WTC11 (cell line): ENCODE data around the gene TNXB. TPM values are rescaled to one million over a fixed set of nuclear protein-coding genes. Genes with fewer than 3 reads are reported as not detected.

Experiments
- ATAC-seq: fragments of 200-7000 bp; cut with Tn5 transposase; 2 replicates; pipeline ENCODE4 v1.10.0; 2021; ENCODE audit warnings: mild to moderate bottlenecking, moderate library complexity
- CTCF ChIA-PET: fragments of 300-600 bp; sonication (Branson Sonifier 250); formaldehyde crosslinking; loops from one replicate; lab custom pipeline; 2021; ENCODE audit warnings: antibody characterized with exemption; lab: Charles Lee
- POLR2A ChIA-PET: fragments of 350-600 bp; sonication (Branson Sonifier 250); formaldehyde crosslinking; loops from one replicate; lab custom pipeline; 2021; ENCODE audit warnings: antibody characterized with exemption; lab: Charles Lee
- DNase-seq: peaks from one replicate; pipeline ENCODE4 v3.0.0; 2021; ENCODE audit warnings: low spot score
- H3K27ac Mint-ChIP-seq: 2 replicates; pipeline ENCODE4 v1.8.0; 2021; ENCODE audit warnings: mixed read lengths
- H3K27me3 Mint-ChIP-seq: 2 replicates; pipeline ENCODE4 v1.8.0; 2021; ENCODE audit warnings: low read depth, mild to moderate bottlenecking, moderate library complexity, mixed read lengths
- H3K36me3 Mint-ChIP-seq: 2 replicates; pipeline ENCODE4 v1.8.0; 2021; ENCODE audit warnings: mixed read lengths
- H3K4me1 Mint-ChIP-seq: 2 replicates; pipeline ENCODE4 v1.8.0; 2022; ENCODE audit warnings: mixed read lengths
- H3K4me3 Mint-ChIP-seq: 2 replicates; pipeline ENCODE4 v1.8.0; 2021; ENCODE audit warnings: mild to moderate bottlenecking, moderate library complexity, mixed read lengths
- H3K9me3 Mint-ChIP-seq: 2 replicates; pipeline ENCODE4 v1.8.0; 2021; ENCODE audit warnings: mixed read lengths
- ATF1 ChIP-seq: sonication (generic); formaldehyde crosslinking; IDR thresholded peaks from 2 replicates; pipeline ENCODE4 v1.8.1; 2023; ENCODE audit warnings: mild to moderate bottlenecking, moderate library complexity, missing genetic modification reagents
- JUN ChIP-seq: sonication (generic); formaldehyde crosslinking; IDR thresholded peaks from 2 replicates; pipeline ENCODE4 v1.8.0; 2023; ENCODE audit warnings: mild to moderate bottlenecking, missing genetic modification reagents
- NFE2L1 ChIP-seq: sonication (generic); formaldehyde crosslinking; IDR thresholded peaks from 2 replicates; pipeline ENCODE4 v1.8.1; 2023; ENCODE audit warnings: missing genetic modification reagents
- NFYB ChIP-seq: sonication (generic); formaldehyde crosslinking; conservative IDR thresholded peaks from 2 replicates; pipeline ENCODE4 v1.8.0; 2022; ENCODE audit warnings: low read depth, missing genetic modification reagents
- NR1H2 ChIP-seq: sonication (generic); formaldehyde crosslinking; IDR thresholded peaks from 2 replicates; pipeline ENCODE4 v1.9.0; 2021; ENCODE audit warnings: mild to moderate bottlenecking, moderate library complexity, missing genetic modification reagents
- SOX15 ChIP-seq: fragments of 250-450 bp; sonication (Bioruptor Pico); IDR thresholded peaks from 2 replicates; pipeline ENCODE4 v1.9.0; 2021; ENCODE audit warnings: mild to moderate bottlenecking
- TEAD1 ChIP-seq: sonication (generic); formaldehyde crosslinking; IDR thresholded peaks from 2 replicates; pipeline ENCODE4 v1.8.0; 2022; ENCODE audit warnings: mild to moderate bottlenecking, missing genetic modification reagents
- TEAD4 ChIP-seq: sonication (generic); formaldehyde crosslinking; IDR thresholded peaks from 2 replicates; pipeline ENCODE4 v1.8.0; 2022; ENCODE audit warnings: mild to moderate bottlenecking, missing genetic modification reagents
- ZNF121 ChIP-seq: sonication (generic); formaldehyde crosslinking; IDR thresholded peaks from 2 replicates; pipeline ENCODE4 v1.8.0; 2023; ENCODE audit warnings: missing genetic modification reagents
- ZNF263 ChIP-seq: sonication (generic); formaldehyde crosslinking; IDR thresholded peaks from 2 replicates; pipeline ENCODE4 v1.8.1; 2022; ENCODE audit warnings: low read depth, mild to moderate bottlenecking, moderate library complexity, missing genetic modification reagents
- ZNF416 ChIP-seq: fragments of 250-450 bp; sonication (Bioruptor Pico); IDR thresholded peaks from 2 replicates; pipeline ENCODE4 v1.9.0; 2021; ENCODE audit warnings: mild to moderate bottlenecking, inconsistent platforms
- ZNF423 ChIP-seq: fragments of 250-450 bp; sonication (Bioruptor Pico); IDR thresholded peaks from 2 replicates; pipeline ENCODE4 v2.1.2; 2022; ENCODE audit warnings: mild to moderate bottlenecking, moderate library complexity
- total RNA-seq: library from RNA; stranded (reverse); gene quantifications from 3 replicates; pipeline ENCODE4 v1.2.3, GENCODE V29; 2021
- TF ChIP-seq, protein P1 (sequence below): sonication (generic); formaldehyde crosslinking; conservative IDR thresholded peaks from 2 replicates; pipeline ENCODE4 v1.8.1; 2023; ENCODE audit warnings: mild to moderate bottlenecking, low read depth, missing genetic modification reagents, moderate library complexity
- TF ChIP-seq, protein P2 (sequence below): sonication (generic); formaldehyde crosslinking; IDR thresholded peaks from 2 replicates; pipeline ENCODE4 v1.8.0; 2023; ENCODE audit warnings: mild to moderate bottlenecking, missing genetic modification reagents
- TF ChIP-seq, protein P3 (sequence below): sonication (generic); formaldehyde crosslinking; conservative IDR thresholded peaks from 2 replicates; pipeline ENCODE4 v1.8.1; 2022; ENCODE audit warnings: mild to moderate bottlenecking, missing genetic modification reagents
- TF ChIP-seq, protein P4 (sequence below): fragments of 200-600 bp; IDR thresholded peaks from 2 replicates; pipeline ENCODE4 v1.8.0; 2022; ENCODE audit warnings: antibody characterized with exemption
- TF ChIP-seq, protein P5 (sequence below): sonication (generic); formaldehyde crosslinking; IDR thresholded peaks from 2 replicates; pipeline ENCODE4 v1.8.1; 2022; ENCODE audit warnings: low read depth, missing genetic modification reagents, borderline replicate concordance
- TF ChIP-seq, protein P6 (sequence below): sonication (generic); formaldehyde crosslinking; IDR thresholded peaks from 2 replicates; pipeline ENCODE4 v1.8.1; 2022; ENCODE audit warnings: mild to moderate bottlenecking, missing genetic modification reagents, moderate library complexity, borderline replicate concordance
- TF ChIP-seq, protein P7 (sequence below): fragments of 250-450 bp; sonication (Bioruptor Pico); IDR thresholded peaks from 2 replicates; pipeline ENCODE4 v1.9.0; 2021; ENCODE audit warnings: mild to moderate bottlenecking
- TF ChIP-seq, protein P8 (sequence below): sonication (generic); formaldehyde crosslinking; IDR thresholded peaks from 2 replicates; pipeline ENCODE4 v1.8.1; 2022; ENCODE audit warnings: low read depth, mild to moderate bottlenecking, moderate library complexity, missing genetic modification reagents, borderline replicate concordance
- TF ChIP-seq, protein P9 (sequence below): sonication (generic); formaldehyde crosslinking; IDR thresholded peaks from 2 replicates; pipeline ENCODE4 v1.8.1; 2023; ENCODE audit warnings: mild to moderate bottlenecking, moderate library complexity, missing genetic modification reagents

TNXB gene
- total RNA-seq, 1 experiment from 2014 or later, result 6.4 TPM

DNA sequence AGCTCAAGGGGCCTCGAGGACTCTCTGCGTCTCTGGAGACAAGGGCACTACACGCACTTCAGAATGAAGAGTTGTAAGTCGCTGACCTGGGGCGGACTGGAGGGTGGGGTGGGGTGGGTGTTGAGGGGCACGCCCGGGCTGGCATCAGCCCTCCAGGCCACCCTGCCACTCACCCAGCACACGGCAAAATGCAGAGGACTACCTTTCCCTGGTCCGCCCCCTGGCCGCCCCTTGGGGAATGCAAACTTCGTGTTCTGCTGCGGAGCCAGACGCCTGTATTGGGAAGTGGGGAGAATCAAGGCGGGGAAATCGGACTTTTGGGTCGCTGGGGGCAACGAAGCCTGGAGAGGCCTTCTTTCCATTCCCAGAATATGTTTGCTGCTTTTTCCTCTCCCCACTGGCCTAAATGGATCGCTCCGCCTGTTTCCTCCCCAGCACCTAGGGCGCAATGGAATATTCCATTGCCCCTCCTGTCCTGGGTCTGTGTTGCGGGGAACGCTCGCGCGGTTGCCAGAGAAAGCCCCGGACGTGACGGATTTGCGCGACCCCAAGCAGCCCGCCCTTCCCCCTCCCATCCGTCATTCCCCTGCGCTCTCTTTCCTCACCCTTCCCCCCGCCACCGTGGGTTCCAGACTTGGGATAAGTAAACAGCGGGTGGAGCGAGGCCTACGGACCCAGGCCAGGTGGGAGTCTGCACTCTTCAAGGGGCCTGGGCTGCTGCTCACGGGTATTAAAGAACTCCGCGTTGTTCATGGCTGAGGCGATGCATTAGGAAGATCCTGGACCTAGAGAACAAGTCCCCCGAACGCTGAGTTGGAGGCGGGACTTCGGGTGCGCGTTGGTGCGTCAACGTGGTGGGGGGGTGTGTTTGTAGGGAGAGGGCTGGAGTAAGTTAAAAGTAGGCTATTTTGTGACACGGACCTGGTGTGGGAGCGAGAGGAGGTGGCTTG, 44.7 kb upstream of the TNXB start, which contains the start of gene PPT2:
PPT2 (plus strand) TSS at position 578 of the 950 bp plus-strand sequence. CDS start 454 bp downstream, outside the sequence.
- DNase-seq, result peak; percentile 89
- ChIA-PET CTCF (interaction anchor here (0.5 to 3.3 kb wide), 21 partner anchors 8 to 650 kb away, joined by 3 to 20 read pairs (median 5); partner anchors contain the start of genes ATF6B, EGFL8, GPSM3 and PBX2), POLR2A (interaction anchor here (1.0 to 1.8 kb wide), 4 partner anchors 11 to 26 kb away, joined by 3 to 7 read pairs (median 4); partner anchors contain the start of gene ATF6B)
- H3K4me1 Mint-ChIP-seq, result peaks cover 35% of the 10 kb centered on the region
- no peaks in the 10 kb centered on the region for H3K9me3 Mint-ChIP-seq
- H3K27me3 Mint-ChIP-seq, result peaks cover 39% of the 10 kb centered on the region
- H3K4me3 Mint-ChIP-seq, result peak within 1 kb of the TSS; percentile 100
- H3K27ac Mint-ChIP-seq, result peak within 1 kb of the TSS; percentile 99
- H3K36me3 Mint-ChIP-seq, result peaks cover 26% of the 10 kb centered on the region
- peak; percentile 54 for ATAC-seq
- TF ChIP-seq ATF1 (CRISPR knock-in tag), result no peak
- TF ChIP-seq, protein P1, sequence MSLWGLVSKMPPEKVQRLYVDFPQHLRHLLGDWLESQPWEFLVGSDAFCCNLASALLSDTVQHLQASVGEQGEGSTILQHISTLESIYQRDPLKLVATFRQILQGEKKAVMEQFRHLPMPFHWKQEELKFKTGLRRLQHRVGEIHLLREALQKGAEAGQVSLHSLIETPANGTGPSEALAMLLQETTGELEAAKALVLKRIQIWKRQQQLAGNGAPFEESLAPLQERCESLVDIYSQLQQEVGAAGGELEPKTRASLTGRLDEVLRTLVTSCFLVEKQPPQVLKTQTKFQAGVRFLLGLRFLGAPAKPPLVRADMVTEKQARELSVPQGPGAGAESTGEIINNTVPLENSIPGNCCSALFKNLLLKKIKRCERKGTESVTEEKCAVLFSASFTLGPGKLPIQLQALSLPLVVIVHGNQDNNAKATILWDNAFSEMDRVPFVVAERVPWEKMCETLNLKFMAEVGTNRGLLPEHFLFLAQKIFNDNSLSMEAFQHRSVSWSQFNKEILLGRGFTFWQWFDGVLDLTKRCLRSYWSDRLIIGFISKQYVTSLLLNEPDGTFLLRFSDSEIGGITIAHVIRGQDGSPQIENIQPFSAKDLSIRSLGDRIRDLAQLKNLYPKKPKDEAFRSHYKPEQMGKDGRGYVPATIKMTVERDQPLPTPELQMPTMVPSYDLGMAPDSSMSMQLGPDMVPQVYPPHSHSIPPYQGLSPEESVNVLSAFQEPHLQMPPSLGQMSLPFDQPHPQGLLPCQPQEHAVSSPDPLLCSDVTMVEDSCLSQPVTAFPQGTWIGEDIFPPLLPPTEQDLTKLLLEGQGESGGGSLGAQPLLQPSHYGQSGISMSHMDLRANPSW (CRISPR knock-in tag), result no peak
- TF ChIP-seq, protein P2, sequence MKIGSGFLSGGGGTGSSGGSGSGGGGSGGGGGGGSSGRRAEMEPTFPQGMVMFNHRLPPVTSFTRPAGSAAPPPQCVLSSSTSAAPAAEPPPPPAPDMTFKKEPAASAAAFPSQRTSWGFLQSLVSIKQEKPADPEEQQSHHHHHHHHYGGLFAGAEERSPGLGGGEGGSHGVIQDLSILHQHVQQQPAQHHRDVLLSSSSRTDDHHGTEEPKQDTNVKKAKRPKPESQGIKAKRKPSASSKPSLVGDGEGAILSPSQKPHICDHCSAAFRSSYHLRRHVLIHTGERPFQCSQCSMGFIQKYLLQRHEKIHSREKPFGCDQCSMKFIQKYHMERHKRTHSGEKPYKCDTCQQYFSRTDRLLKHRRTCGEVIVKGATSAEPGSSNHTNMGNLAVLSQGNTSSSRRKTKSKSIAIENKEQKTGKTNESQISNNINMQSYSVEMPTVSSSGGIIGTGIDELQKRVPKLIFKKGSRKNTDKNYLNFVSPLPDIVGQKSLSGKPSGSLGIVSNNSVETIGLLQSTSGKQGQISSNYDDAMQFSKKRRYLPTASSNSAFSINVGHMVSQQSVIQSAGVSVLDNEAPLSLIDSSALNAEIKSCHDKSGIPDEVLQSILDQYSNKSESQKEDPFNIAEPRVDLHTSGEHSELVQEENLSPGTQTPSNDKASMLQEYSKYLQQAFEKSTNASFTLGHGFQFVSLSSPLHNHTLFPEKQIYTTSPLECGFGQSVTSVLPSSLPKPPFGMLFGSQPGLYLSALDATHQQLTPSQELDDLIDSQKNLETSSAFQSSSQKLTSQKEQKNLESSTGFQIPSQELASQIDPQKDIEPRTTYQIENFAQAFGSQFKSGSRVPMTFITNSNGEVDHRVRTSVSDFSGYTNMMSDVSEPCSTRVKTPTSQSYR (CRISPR knock-in tag), result peak; percentile 97
- no peak for TF ChIP-seq SOX15
- TF ChIP-seq TEAD4 (CRISPR knock-in tag), result no peak
- TF ChIP-seq, protein P3, sequence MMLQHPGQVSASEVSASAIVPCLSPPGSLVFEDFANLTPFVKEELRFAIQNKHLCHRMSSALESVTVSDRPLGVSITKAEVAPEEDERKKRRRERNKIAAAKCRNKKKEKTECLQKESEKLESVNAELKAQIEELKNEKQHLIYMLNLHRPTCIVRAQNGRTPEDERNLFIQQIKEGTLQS (CRISPR knock-in tag), result no peak
- TF ChIP-seq JUN (CRISPR knock-in tag), result no peak
- TF ChIP-seq NFE2L1 (CRISPR knock-in tag), result no peak
- TF ChIP-seq, protein P4, sequence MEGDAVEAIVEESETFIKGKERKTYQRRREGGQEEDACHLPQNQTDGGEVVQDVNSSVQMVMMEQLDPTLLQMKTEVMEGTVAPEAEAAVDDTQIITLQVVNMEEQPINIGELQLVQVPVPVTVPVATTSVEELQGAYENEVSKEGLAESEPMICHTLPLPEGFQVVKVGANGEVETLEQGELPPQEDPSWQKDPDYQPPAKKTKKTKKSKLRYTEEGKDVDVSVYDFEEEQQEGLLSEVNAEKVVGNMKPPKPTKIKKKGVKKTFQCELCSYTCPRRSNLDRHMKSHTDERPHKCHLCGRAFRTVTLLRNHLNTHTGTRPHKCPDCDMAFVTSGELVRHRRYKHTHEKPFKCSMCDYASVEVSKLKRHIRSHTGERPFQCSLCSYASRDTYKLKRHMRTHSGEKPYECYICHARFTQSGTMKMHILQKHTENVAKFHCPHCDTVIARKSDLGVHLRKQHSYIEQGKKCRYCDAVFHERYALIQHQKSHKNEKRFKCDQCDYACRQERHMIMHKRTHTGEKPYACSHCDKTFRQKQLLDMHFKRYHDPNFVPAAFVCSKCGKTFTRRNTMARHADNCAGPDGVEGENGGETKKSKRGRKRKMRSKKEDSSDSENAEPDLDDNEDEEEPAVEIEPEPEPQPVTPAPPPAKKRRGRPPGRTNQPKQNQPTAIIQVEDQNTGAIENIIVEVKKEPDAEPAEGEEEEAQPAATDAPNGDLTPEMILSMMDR, result no peak
- TF ChIP-seq ZNF423 (CRISPR knock-in tag), result no peak
- TF ChIP-seq, protein P5, sequence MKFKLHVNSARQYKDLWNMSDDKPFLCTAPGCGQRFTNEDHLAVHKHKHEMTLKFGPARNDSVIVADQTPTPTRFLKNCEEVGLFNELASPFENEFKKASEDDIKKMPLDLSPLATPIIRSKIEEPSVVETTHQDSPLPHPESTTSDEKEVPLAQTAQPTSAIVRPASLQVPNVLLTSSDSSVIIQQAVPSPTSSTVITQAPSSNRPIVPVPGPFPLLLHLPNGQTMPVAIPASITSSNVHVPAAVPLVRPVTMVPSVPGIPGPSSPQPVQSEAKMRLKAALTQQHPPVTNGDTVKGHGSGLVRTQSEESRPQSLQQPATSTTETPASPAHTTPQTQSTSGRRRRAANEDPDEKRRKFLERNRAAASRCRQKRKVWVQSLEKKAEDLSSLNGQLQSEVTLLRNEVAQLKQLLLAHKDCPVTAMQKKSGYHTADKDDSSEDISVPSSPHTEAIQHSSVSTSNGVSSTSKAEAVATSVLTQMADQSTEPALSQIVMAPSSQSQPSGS, result no peak
- 0 out of 2 replicates have a peak, but pooled peaks have one; percentile 5 for TF ChIP-seq NFYB
- TF ChIP-seq, protein P6, sequence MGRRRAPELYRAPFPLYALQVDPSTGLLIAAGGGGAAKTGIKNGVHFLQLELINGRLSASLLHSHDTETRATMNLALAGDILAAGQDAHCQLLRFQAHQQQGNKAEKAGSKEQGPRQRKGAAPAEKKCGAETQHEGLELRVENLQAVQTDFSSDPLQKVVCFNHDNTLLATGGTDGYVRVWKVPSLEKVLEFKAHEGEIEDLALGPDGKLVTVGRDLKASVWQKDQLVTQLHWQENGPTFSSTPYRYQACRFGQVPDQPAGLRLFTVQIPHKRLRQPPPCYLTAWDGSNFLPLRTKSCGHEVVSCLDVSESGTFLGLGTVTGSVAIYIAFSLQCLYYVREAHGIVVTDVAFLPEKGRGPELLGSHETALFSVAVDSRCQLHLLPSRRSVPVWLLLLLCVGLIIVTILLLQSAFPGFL (CRISPR knock-in tag), result no peak
- TF ChIP-seq TEAD1 (CRISPR knock-in tag), result no peak; the same call in none of the 2 replicates
- no peak for TF ChIP-seq NR1H2 (CRISPR knock-in tag)
- TF ChIP-seq, protein P7, sequence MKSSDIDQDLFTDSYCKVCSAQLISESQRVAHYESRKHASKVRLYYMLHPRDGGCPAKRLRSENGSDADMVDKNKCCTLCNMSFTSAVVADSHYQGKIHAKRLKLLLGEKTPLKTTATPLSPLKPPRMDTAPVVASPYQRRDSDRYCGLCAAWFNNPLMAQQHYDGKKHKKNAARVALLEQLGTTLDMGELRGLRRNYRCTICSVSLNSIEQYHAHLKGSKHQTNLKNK (CRISPR knock-in tag), result no peak
- no peak for TF ChIP-seq ZNF121 (CRISPR knock-in tag)
- TF ChIP-seq, protein P8, sequence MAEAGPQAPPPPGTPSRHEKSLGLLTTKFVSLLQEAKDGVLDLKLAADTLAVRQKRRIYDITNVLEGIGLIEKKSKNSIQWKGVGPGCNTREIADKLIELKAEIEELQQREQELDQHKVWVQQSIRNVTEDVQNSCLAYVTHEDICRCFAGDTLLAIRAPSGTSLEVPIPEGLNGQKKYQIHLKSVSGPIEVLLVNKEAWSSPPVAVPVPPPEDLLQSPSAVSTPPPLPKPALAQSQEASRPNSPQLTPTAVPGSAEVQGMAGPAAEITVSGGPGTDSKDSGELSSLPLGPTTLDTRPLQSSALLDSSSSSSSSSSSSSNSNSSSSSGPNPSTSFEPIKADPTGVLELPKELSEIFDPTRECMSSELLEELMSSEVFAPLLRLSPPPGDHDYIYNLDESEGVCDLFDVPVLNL, result no peak
- no peak for TF ChIP-seq ZNF416 (CRISPR knock-in tag)
- TF ChIP-seq, protein P9, sequence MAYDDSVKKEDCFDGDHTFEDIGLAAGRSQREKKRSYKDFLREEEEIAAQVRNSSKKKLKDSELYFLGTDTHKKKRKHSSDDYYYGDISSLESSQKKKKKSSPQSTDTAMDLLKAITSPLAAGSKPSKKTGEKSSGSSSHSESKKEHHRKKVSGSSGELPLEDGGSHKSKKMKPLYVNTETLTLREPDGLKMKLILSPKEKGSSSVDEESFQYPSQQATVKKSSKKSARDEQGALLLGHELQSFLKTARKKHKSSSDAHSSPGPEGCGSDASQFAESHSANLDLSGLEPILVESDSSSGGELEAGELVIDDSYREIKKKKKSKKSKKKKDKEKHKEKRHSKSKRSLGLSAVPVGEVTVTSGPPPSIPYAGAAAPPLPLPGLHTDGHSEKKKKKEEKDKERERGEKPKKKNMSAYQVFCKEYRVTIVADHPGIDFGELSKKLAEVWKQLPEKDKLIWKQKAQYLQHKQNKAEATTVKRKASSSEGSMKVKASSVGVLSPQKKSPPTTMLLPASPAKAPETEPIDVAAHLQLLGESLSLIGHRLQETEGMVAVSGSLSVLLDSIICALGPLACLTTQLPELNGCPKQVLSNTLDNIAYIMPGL, result no peak
- no peak for TF ChIP-seq ZNF263 (CRISPR knock-in tag)
